Activated T-helper 17 cell treated with anti-CD3 and anti-CD28 coated beads, Interleukin-2, amount 50 U/mL, for 72 hours (primary cell): ENCODE results near the gene TRABD2A. TPM values are rescaled to one million over a fixed set of nuclear protein-coding genes. Genes with fewer than 3 reads are reported as not detected.

Source experiments
- ATAC-seq: fragments of 150-1000 bp; cut with Tn5 transposase; replicated peaks from 2 replicates; pipeline ENCODE4 v1.10.0; 2021; ENCODE audit warnings: mild to moderate bottlenecking, moderate library complexity
- H3K27ac Mint-ChIP-seq: one replicate; pipeline ENCODE4 v1.8.0; 2022; ENCODE audit warnings: mixed read lengths
- H3K27me3 Mint-ChIP-seq: one replicate; pipeline ENCODE4 v1.8.0; 2022; ENCODE audit warnings: mixed read lengths
- H3K36me3 Mint-ChIP-seq: one replicate; pipeline ENCODE4 v1.8.0; 2022; ENCODE audit warnings: low read depth, mild to moderate bottlenecking, mixed read lengths
- H3K4me1 Mint-ChIP-seq: one replicate; pipeline ENCODE4 v1.8.0; 2022; ENCODE audit warnings: mixed read lengths
- H3K4me3 Mint-ChIP-seq: one replicate; pipeline ENCODE4 v1.8.0; 2022; ENCODE audit warnings: mild to moderate bottlenecking, mixed read lengths
- H3K9me3 Mint-ChIP-seq: one replicate; pipeline ENCODE4 v1.8.0; 2022; ENCODE audit warnings: mixed read lengths
- total RNA-seq, 2 donors: library from RNA; stranded (reverse); gene quantifications; one replicate each; pipeline ENCODE4 v1.2.3, GENCODE V29; 2022

Gene TRABD2A
- total RNA-seq, 2 donors from 2014 or later, result 28.6 to 32.3 TPM

GRCh38 chr2:84908948-84909713 is 28.2 kb upstream of the TRABD2A start:
- peak; percentile 15 for ATAC-seq
- Mint-ChIP-seq H3K27me3 (no peaks in the 10 kb centered on the region), H3K9me3 (peaks cover 12% of the 10 kb centered on the region), H3K27ac (peak overlapping the region; percentile 94), H3K4me1 (peaks cover 29% of the 10 kb centered on the region), H3K36me3 (peaks cover 48% of the 10 kb centered on the region), H3K4me3 (peak overlapping the region; percentile 92)

GRCh38 chr2:84906900-84907714 is 26.2 kb upstream of the TRABD2A start:
- Mint-ChIP-seq H3K27me3 (no peaks in the 10 kb centered on the region), H3K4me3 (peak overlapping the region; percentile 92), H3K27ac (peak overlapping the region; percentile 94), H3K9me3 (peaks cover 12% of the 10 kb centered on the region), H3K4me1 (peaks cover 36% of the 10 kb centered on the region), H3K36me3 (peaks cover 49% of the 10 kb centered on the region)
- ATAC-seq, result peak; percentile 8

- H3K9me3 Mint-ChIP-seq, result peaks cover 12% of the 10 kb centered on the region
- H3K4me1 Mint-ChIP-seq, result peaks cover 36% of the 10 kb centered on the region
- H3K27ac Mint-ChIP-seq, result peak overlapping the region; percentile 94
- peak; percentile 9 for ATAC-seq
- H3K36me3 Mint-ChIP-seq, result peaks cover 49% of the 10 kb centered on the region
- peak overlapping the region; percentile 92 for H3K4me3 Mint-ChIP-seq
- no peaks in the 10 kb centered on the region for H3K27me3 Mint-ChIP-seq
Observed at GRCh38 chr2:84906108-84906899, 25.4 kb upstream of the TRABD2A start.

GRCh38 chr2:84905181-84906107 is 24.6 kb upstream of the TRABD2A start, which contains the start of gene TMSB10:
TMSB10 (plus strand) TSS chr2:84905656.
- Mint-ChIP-seq H3K27me3 (no peaks in the 10 kb centered on the region), H3K4me3 (peak within 1 kb of the TSS; percentile 92), H3K36me3 (peaks cover 49% of the 10 kb centered on the region), H3K27ac (peak within 1 kb of the TSS; percentile 94), H3K4me1 (peaks cover 44% of the 10 kb centered on the region), H3K9me3 (peaks cover 12% of the 10 kb centered on the region)
- peak; percentile 63 for ATAC-seq

GRCh38 chr2:84904717-84905174 is 23.9 kb upstream of the TRABD2A start:
- Mint-ChIP-seq H3K36me3 (peaks cover 49% of the 10 kb centered on the region), H3K27me3 (no peaks in the 10 kb centered on the region), H3K4me3 (peak overlapping the region; percentile 92), H3K9me3 (peaks cover 8% of the 10 kb centered on the region), H3K27ac (peak overlapping the region; percentile 72), H3K4me1 (peaks cover 43% of the 10 kb centered on the region)
- ATAC-seq, result peak; percentile 20

GRCh38 chr2:84904151-84904550 is 23.3 kb upstream of the TRABD2A start:
- peaks cover 49% of the 10 kb centered on the region for H3K36me3 Mint-ChIP-seq
- peaks cover 37% of the 10 kb centered on the region for H3K4me1 Mint-ChIP-seq
- ATAC-seq, result no peak

GRCh38 chr2:84902526-84902925 is 21.6 kb upstream of the TRABD2A start:
- ATAC-seq, result no peak
- H3K4me1 Mint-ChIP-seq, result peaks cover 38% of the 10 kb centered on the region
- no peaks in the 10 kb centered on the region for H3K9me3 Mint-ChIP-seq
- no peak overlapping the region for H3K27ac Mint-ChIP-seq
- no peak overlapping the region for H3K4me3 Mint-ChIP-seq
- H3K36me3 Mint-ChIP-seq, result peaks cover 33% of the 10 kb centered on the region
- H3K27me3 Mint-ChIP-seq, result no peaks in the 10 kb centered on the region

More at GRCh38 chr2:84904151-84904550, 23.3 kb upstream of the TRABD2A start:
- Mint-ChIP-seq H3K27ac (peak overlapping the region; percentile 72), H3K4me3 (peak overlapping the region; percentile 92), H3K9me3 (peaks cover 2% of the 10 kb centered on the region), H3K27me3 (no peaks in the 10 kb centered on the region)

- H3K27ac Mint-ChIP-seq, result peak overlapping the region; percentile 84
- no peaks in the 10 kb centered on the region for H3K9me3 Mint-ChIP-seq
- H3K4me1 Mint-ChIP-seq, result peaks cover 44% of the 10 kb centered on the region
- H3K36me3 Mint-ChIP-seq, result peaks cover 24% of the 10 kb centered on the region
- peak; percentile 27 for ATAC-seq
- no peaks in the 10 kb centered on the region for H3K27me3 Mint-ChIP-seq
- peak overlapping the region; percentile 57 for H3K4me3 Mint-ChIP-seq
Observed at GRCh38 chr2:84901593-84902120, 20.8 kb upstream of the TRABD2A start.

GRCh38 chr2:84900971-84901370 is 20.1 kb upstream of the TRABD2A start:
- H3K4me1 Mint-ChIP-seq, result peaks cover 50% of the 10 kb centered on the region
- no peaks in the 10 kb centered on the region for H3K9me3 Mint-ChIP-seq
- H3K27ac Mint-ChIP-seq, result peak overlapping the region; percentile 84
- ATAC-seq, result no peak
- peak overlapping the region; percentile 57 for H3K4me3 Mint-ChIP-seq
- peaks cover 17% of the 10 kb centered on the region for H3K36me3 Mint-ChIP-seq
- no peaks in the 10 kb centered on the region for H3K27me3 Mint-ChIP-seq

GRCh38 chr2:84899304-84900204 is 18.7 kb upstream of the TRABD2A start:
- no peaks in the 10 kb centered on the region for H3K9me3 Mint-ChIP-seq
- H3K27me3 Mint-ChIP-seq, result no peaks in the 10 kb centered on the region
- H3K27ac Mint-ChIP-seq, result peak overlapping the region; percentile 97
- no peak for ATAC-seq
- H3K4me3 Mint-ChIP-seq, result peak overlapping the region; percentile 75
- H3K36me3 Mint-ChIP-seq, result peaks cover 6% of the 10 kb centered on the region
- peaks cover 60% of the 10 kb centered on the region for H3K4me1 Mint-ChIP-seq

- ATAC-seq, result peak; percentile 71
- H3K4me1 Mint-ChIP-seq, result peaks cover 59% of the 10 kb centered on the region
- H3K4me3 Mint-ChIP-seq, result peak overlapping the region; percentile 75
- H3K36me3 Mint-ChIP-seq, result no peaks in the 10 kb centered on the region
- no peaks in the 10 kb centered on the region for H3K9me3 Mint-ChIP-seq
- peak overlapping the region; percentile 97 for H3K27ac Mint-ChIP-seq
- no peaks in the 10 kb centered on the region for H3K27me3 Mint-ChIP-seq
Observed at GRCh38 chr2:84897773-84898172, 16.9 kb upstream of the TRABD2A start.

- H3K27ac Mint-ChIP-seq, result no peak overlapping the region
- H3K36me3 Mint-ChIP-seq, result no peaks in the 10 kb centered on the region
- no peak for ATAC-seq
- H3K4me1 Mint-ChIP-seq, result peaks cover 51% of the 10 kb centered on the region
- H3K27me3 Mint-ChIP-seq, result no peaks in the 10 kb centered on the region
- peak overlapping the region; percentile 75 for H3K4me3 Mint-ChIP-seq
- H3K9me3 Mint-ChIP-seq, result no peaks in the 10 kb centered on the region
Observed at GRCh38 chr2:84896567-84896966, 15.7 kb upstream of the TRABD2A start.
